HepG2 (cell line): Measurements from ENCODE around the gene KRT38. TPM values are rescaled to one million over a fixed set of nuclear protein-coding genes. Genes with fewer than 3 reads are reported as not detected.

ENCODE experiments used
- ATAC-seq: fragments of 200-7000 bp; cut with Tn5 transposase; 3 replicates; pipeline ENCODE4 v1.9.1; 2020; ENCODE audit warnings: mild to moderate bottlenecking, moderate library complexity
- BruUV-seq: library from RNA; stranded (reverse); fragments of 400-500 nt; replicated peaks from 2 replicates; lab custom pipeline; 2021; lab: Mats Ljungman, UMichigan
- CTCF ChIA-PET: fragments of 300-600 bp; formaldehyde crosslinking; extraction: SDS; loops from one replicate; lab custom pipeline; 2021; ENCODE audit warnings: low total read pairs, inconsistent platforms, low intra/inter-chr PET ratio; lab: Yijun Ruan, JAX
- POLR2A ChIA-PET: fragments of 350-600 bp; sonication (Branson Sonifier 250); formaldehyde crosslinking; loops from one replicate; lab custom pipeline; 2020; ENCODE audit warnings: antibody characterized with exemption, inconsistent platforms; lab: Yijun Ruan, JAX
- DNase-seq: peaks from one replicate; pipeline ENCODE4 v3.0.0-alpha.2; 2015; ENCODE audit warnings: low spot score
- FAIRE-seq: peaks from 3 replicates; lab custom pipeline; 2011; peaks lifted over from hg19 to GRCh38; lab: Jason Lieb, UNC
- H2AFZ ChIP-seq: one replicate; pipeline ENCODE4 v1.6.1; 2011; ENCODE audit warnings: low read length, inconsistent platforms
- H3K27ac ChIP-seq: fragments of 300-600 bp; 3 replicates; pipeline ENCODE4 v1.8.0; 2011; ENCODE audit warnings: mixed run types, mild to moderate bottlenecking, mixed read lengths, low read length, inconsistent platforms; ENCODE audit not compliant: insufficient read depth; ENCODE audit errors: extremely low read length
- H3K27me3 ChIP-seq, 2 experiments: fragments of 200-600 bp in 1 of 2; 2 replicates in 1 of 2; 3 replicates in 1 of 2; pipeline versions ENCODE4 v1.6.0 to v1.8.0; 2011; ENCODE audit warnings: low read length in 2 of 2, mild to moderate bottlenecking in 2 of 2, moderate library complexity in 2 of 2, inconsistent platforms in 1 of 2; ENCODE audit not compliant: insufficient read depth in 2 of 2, control insufficient read depth in 1 of 2
- H3K36me3 ChIP-seq, 2 experiments: fragments of 200-600 bp in 1 of 2; replicated peaks in 1 of 2; 2 replicates in 1 of 2; 3 replicates in 1 of 2; pipeline versions ENCODE4 v1.5.1 to v1.8.0; 2011; ENCODE audit warnings: low read length in 2 of 2, inconsistent platforms in 1 of 2; ENCODE audit not compliant: insufficient read depth in 2 of 2, control insufficient read depth in 1 of 2
- H3K4me1 ChIP-seq: 2 replicates; pipeline ENCODE4 v1.5.1; 2012; ENCODE audit warnings: low read length, inconsistent platforms; ENCODE audit not compliant: insufficient read depth
- H3K4me2 ChIP-seq: 2 replicates; pipeline ENCODE4 v1.6.0; 2011; ENCODE audit warnings: low read depth, low read length, inconsistent platforms
- H3K4me3 ChIP-seq, 3 experiments: fragments of 200-600 bp in 1 of 3; sonication (generic), shearing (Covaris generic) in 1 of 3; replicated peaks in 1 of 3; 2 replicates each; pipeline ENCODE4 v1.5.1; 2011 to 2016; ENCODE audit warnings: low read length in 3 of 3, inconsistent platforms in 2 of 3, low read depth in 2 of 3, mild to moderate bottlenecking in 2 of 3, control low read depth in 1 of 3, mixed read lengths in 1 of 3; ENCODE audit not compliant: insufficient read depth in 1 of 3
- H3K79me2 ChIP-seq: one replicate; pipeline ENCODE4 v1.6.1; 2011; ENCODE audit warnings: low read length, inconsistent platforms; ENCODE audit not compliant: insufficient read depth
- H3K9ac ChIP-seq: 2 replicates; pipeline ENCODE4 v1.6.0; 2011; ENCODE audit warnings: mild to moderate bottlenecking, low read depth, low read length, inconsistent platforms; ENCODE audit not compliant: insufficient read depth
- H3K9me3 ChIP-seq: 2 replicates; pipeline ENCODE4 v1.5.1; 2012; ENCODE audit warnings: mild to moderate bottlenecking, low read length
- H4K20me1 ChIP-seq: 2 replicates; pipeline ENCODE4 v1.6.0; 2011; ENCODE audit warnings: inconsistent platforms, mild to moderate bottlenecking, low read length, moderate library complexity; ENCODE audit not compliant: insufficient read depth
- CBX2 ChIP-seq, 2 experiments: fragments of 200-600 bp in 1 of 2; sonication (generic); formaldehyde crosslinking in 1 of 2; IDR thresholded peaks; 2 replicates each; pipeline versions ENCODE4 v1.7.0 to v1.8.1; 2018 to 2022; ENCODE audit warnings: low read depth in 2 of 2, low read length in 1 of 2, mild to moderate bottlenecking in 1 of 2, missing genetic modification reagents in 1 of 2
- EZH2 ChIP-seq: conservative IDR thresholded peaks from 2 replicates; pipeline ENCODE4 v1.6.1; 2012; ENCODE audit warnings: mild to moderate bottlenecking, low read depth, low read length, moderate library complexity
- HOXD1 ChIP-seq: sonication (generic); formaldehyde crosslinking; IDR thresholded peaks from 2 replicates; pipeline ENCODE4 v1.5.0; 2020; ENCODE audit warnings: missing genetic modification reagents
- PLRG1 ChIP-seq: fragments of 450-650 bp; conservative IDR thresholded peaks from 2 replicates; pipeline ENCODE4 v1.6.1; 2016
- RARG ChIP-seq: sonication (generic); formaldehyde crosslinking; IDR thresholded peaks from 2 replicates; pipeline ENCODE4 v1.4.0; 2020; ENCODE audit warnings: low read depth, mild to moderate bottlenecking, missing genetic modification reagents
- SALL1 ChIP-seq: sonication (generic); formaldehyde crosslinking; IDR thresholded peaks from 2 replicates; pipeline ENCODE4 v1.8.0; 2022; ENCODE audit warnings: mild to moderate bottlenecking, missing genetic modification reagents
- SP2 ChIP-seq: sonication (generic); formaldehyde crosslinking; IDR thresholded peaks from 2 replicates; pipeline ENCODE4 v1.5.1; 2020; ENCODE audit warnings: mild to moderate bottlenecking, missing genetic modification reagents
- ZNF543 ChIP-seq: sonication (generic); formaldehyde crosslinking; IDR thresholded peaks from 2 replicates; pipeline ENCODE4 v1.4.0; 2020; ENCODE audit warnings: mild to moderate bottlenecking, missing genetic modification reagents
- ZNF660 ChIP-seq: sonication (generic); formaldehyde crosslinking; IDR thresholded peaks from 2 replicates; pipeline ENCODE4 v1.5.1; 2020; ENCODE audit warnings: mild to moderate bottlenecking, low read depth, missing genetic modification reagents, borderline replicate concordance
- ZNF841 ChIP-seq: sonication (generic); formaldehyde crosslinking; IDR thresholded peaks from 2 replicates; pipeline ENCODE4 v1.8.1; 2023; ENCODE audit warnings: missing genetic modification reagents, borderline replicate concordance
- WGBS: methylation state at CpG from one replicate; pipeline ENCODE4 v1.1.6; 2017; ENCODE audit warnings: low lambda C conversion rate; 5-methylcytosine and 5-hydroxymethylcytosine counted together
- in situ Hi-C: cut with HindIII; loops from 2 replicates; pipeline ENCODE4 v1.10.0; 2017; ENCODE audit warnings: low pct_unique_long_range_greater_than_20kb; ENCODE audit not compliant: extremely low pct_ligation_motif_present
- intact Hi-C: fragments of 100-400 bp; cut with micrococcal nuclease; formaldehyde crosslinking; loops from one replicate; pipeline ENCODE4 v1.10.0; 2022; ENCODE audit not compliant: unreplicated experiment
- polyA plus RNA-seq, 8 experiments: library from polyadenylated mRNA; depleted of rRNA in 3 of 8; stranded (reverse) in 7 of 8; unstranded in 1 of 8; fragments of >200 nt; fragmentation: Illumina TruSeq in 4 of 8; extraction: Trizol in 4 of 8; gene quantifications; 2 replicates each; pipeline versions ENCODE4 v1.2.1 to v1.2.3, GENCODE V29; 2011 to 2016; ENCODE audit warnings: low read depth in 4 of 8, missing spikeins in 1 of 8, mixed read lengths in 1 of 8; ENCODE audit not compliant: insufficient read depth in 1 of 8
- small RNA-seq, 3 experiments: library from RNA; depleted of rRNA; stranded (forward); fragments of <200 nt; gene quantifications; one replicate each; pipeline ENCODE3, GENCODE V24; 2012; ENCODE audit warnings: low read depth in 2 of 3, low replicate concordance in 1 of 3; ENCODE audit not compliant: insufficient read length in 3 of 3, insufficient read depth in 2 of 3
- total RNA-seq, 5 experiments: library from RNA; depleted of rRNA; stranded (reverse); fragments of >200 nt; fragmentation: Illumina TruSeq; extraction: Trizol; gene quantifications; 2 replicates each; pipeline ENCODE4 v1.2.3, GENCODE V29; 2016; ENCODE audit warnings: low read depth in 1 of 5
- TF ChIP-seq, protein P1 (sequence below): sonication (generic); formaldehyde crosslinking; IDR thresholded peaks from 2 replicates; pipeline ENCODE4 v1.4.0; 2020; ENCODE audit warnings: missing genetic modification reagents
- TF ChIP-seq, protein P2 (sequence below), 2 experiments: sonication (generic) in 1 of 2; formaldehyde crosslinking in 1 of 2; IDR thresholded peaks; 2 replicates each; pipeline versions ENCODE4 v1.4.0 to v1.6.1; 2018 to 2020; ENCODE audit warnings: missing genetic modification reagents in 2 of 2, borderline replicate concordance in 1 of 2, low read depth in 1 of 2, mild to moderate bottlenecking in 1 of 2, missing biosample characterization in 1 of 2

Gene KRT38
- total and polyA plus RNA-seq, 2 of the 13 experiments (the other 11 are each of a cell fraction or from before 2014, with no cell fraction given), result not detected

DNA sequence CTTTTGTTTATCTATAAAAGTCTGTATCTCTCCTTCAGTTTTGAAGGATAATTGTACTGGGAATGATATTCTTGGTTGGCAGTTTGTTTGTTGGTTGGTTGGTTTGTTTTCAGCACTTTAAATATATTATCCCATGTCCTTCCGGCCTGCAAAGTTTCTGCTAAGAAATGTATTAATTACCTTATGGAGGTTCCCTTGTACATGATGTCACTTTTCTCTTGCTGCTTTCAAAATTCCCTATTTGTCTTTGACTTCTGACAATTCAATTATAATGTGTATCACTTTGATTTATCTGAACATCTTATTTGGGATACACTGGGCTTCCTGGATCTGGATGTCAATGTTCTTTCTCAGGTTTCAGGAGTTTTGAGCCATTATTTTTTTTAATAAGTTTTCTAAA, 54.6 kb downstream of the KRT38 start:
- peaks cover 0 to 3% of the 10 kb centered on the region in 2 experiments; a peak in 1 of 5 replicates for H3K27me3 ChIP-seq
- H3K9me3 ChIP-seq, result peaks cover 9% of the 10 kb centered on the region
- FAIRE-seq (no peak), ATAC-seq (no peak), DNase-seq (no peak)
- no peaks in the 10 kb centered on the region for H4K20me1 ChIP-seq
- no peaks in the 10 kb centered on the region for H3K36me3 ChIP-seq
- ChIA-PET POLR2A (no interaction called here), CTCF (no interaction called here)
- H3K9ac ChIP-seq, result no peak overlapping the region
- no peak overlapping the region for H3K4me3 ChIP-seq
- in situ Hi-C loops, result no loop called here
- no peak overlapping the region for H2AFZ ChIP-seq
- no peak overlapping the region for H3K27ac ChIP-seq
- intact Hi-C loops, result no loop called here
- 0 out of 2 replicates have a peak, but pooled peaks cover 4% of the 10 kb centered on the region for H3K4me1 ChIP-seq
- 93% methylated on average over 1 of the region's 1 CpG for WGBS
- BruUV-seq, result no TSS peak
- H3K4me2 ChIP-seq, result no peak overlapping the region
- TF ChIP-seq ZNF660 (CRISPR knock-in tag) (no peak), RARG (no peak), ZNF543 (no peak), SP2 (CRISPR knock-in tag) (no peak), ZNF841 (no peak), SALL1 (CRISPR knock-in tag) (no peak), EZH2 (no peak), PLRG1 (no peak), CBX2 (IDR thresholded peaks at IDR 0.05; ENCODE audit: low read depth, low read length) (no peak), CBX2 (CRISPR knock-in tag; IDR thresholded peaks at IDR 0.05; ENCODE audit: low read depth) (no peak), HOXD1 (CRISPR knock-in tag) (no peak)
- TF ChIP-seq, protein P1, sequence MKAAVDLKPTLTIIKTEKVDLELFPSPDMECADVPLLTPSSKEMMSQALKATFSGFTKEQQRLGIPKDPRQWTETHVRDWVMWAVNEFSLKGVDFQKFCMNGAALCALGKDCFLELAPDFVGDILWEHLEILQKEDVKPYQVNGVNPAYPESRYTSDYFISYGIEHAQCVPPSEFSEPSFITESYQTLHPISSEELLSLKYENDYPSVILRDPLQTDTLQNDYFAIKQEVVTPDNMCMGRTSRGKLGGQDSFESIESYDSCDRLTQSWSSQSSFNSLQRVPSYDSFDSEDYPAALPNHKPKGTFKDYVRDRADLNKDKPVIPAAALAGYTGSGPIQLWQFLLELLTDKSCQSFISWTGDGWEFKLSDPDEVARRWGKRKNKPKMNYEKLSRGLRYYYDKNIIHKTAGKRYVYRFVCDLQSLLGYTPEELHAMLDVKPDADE (CRISPR knock-in tag), result no peak
- TF ChIP-seq, protein P2, sequence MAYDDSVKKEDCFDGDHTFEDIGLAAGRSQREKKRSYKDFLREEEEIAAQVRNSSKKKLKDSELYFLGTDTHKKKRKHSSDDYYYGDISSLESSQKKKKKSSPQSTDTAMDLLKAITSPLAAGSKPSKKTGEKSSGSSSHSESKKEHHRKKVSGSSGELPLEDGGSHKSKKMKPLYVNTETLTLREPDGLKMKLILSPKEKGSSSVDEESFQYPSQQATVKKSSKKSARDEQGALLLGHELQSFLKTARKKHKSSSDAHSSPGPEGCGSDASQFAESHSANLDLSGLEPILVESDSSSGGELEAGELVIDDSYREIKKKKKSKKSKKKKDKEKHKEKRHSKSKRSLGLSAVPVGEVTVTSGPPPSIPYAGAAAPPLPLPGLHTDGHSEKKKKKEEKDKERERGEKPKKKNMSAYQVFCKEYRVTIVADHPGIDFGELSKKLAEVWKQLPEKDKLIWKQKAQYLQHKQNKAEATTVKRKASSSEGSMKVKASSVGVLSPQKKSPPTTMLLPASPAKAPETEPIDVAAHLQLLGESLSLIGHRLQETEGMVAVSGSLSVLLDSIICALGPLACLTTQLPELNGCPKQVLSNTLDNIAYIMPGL (CRISPR knock-in tag; IDR thresholded peaks at IDR 0.05; ENCODE audit: borderline replicate concordance in 1 of 2, low read depth in 1 of 2), result no peak
- no peaks in the 10 kb centered on the region for H3K79me2 ChIP-seq

Small RNAs within 50 kb of the gene (small RNA-seq; reads per million reads assigned to genes)
- 0.65 to 33.8 (median 1.6) reads per million in 3 experiments for gene RNU2-32P

Other genes starting within 250 kb of the KRT38 start
- gene KRTAP9-2, start 214.3 kb downstream of the KRT38 start, total RNA-seq (2016; rRNA removed; fragmentation: Illumina TruSeq; extraction: Trizol), result not detected in 2 replicates
- gene KRTAP9-2, start 214.3 kb downstream of the KRT38 start, polyA plus RNA-seq (2011; rRNA removed), result not detected in 2 replicates
- gene KRTAP9-3, start 208.5 kb downstream of the KRT38 start, total RNA-seq (2016; rRNA removed; fragmentation: Illumina TruSeq; extraction: Trizol), result not detected in 2 replicates
- not detected in 2 replicates for gene KRTAP9-3, start 208.5 kb downstream of the KRT38 start, polyA plus RNA-seq (2011; rRNA removed)
- not detected in 2 replicates for gene KRTAP9-8, start 203.0 kb downstream of the KRT38 start, total RNA-seq (2016; rRNA removed; fragmentation: Illumina TruSeq; extraction: Trizol)
- gene KRTAP9-8, start 203.0 kb downstream of the KRT38 start, polyA plus RNA-seq (2011; rRNA removed), result not detected in 2 replicates
- not detected in 2 replicates for gene KRTAP9-4, start 191.3 kb downstream of the KRT38 start, total RNA-seq (2016; rRNA removed; fragmentation: Illumina TruSeq; extraction: Trizol)
- gene KRTAP9-4, start 191.3 kb downstream of the KRT38 start, polyA plus RNA-seq (2011; rRNA removed), result not detected in 2 replicates
- gene KRTAP9-9, start 185.6 kb downstream of the KRT38 start, total RNA-seq (2016; rRNA removed; fragmentation: Illumina TruSeq; extraction: Trizol), result not detected in 2 replicates
- gene KRTAP9-9, start 185.6 kb downstream of the KRT38 start, polyA plus RNA-seq (2011; rRNA removed), result not detected in 2 replicates
- gene KRTAP9-6, start 175.6 kb downstream of the KRT38 start, total RNA-seq (2016; rRNA removed; fragmentation: Illumina TruSeq; extraction: Trizol), result not detected in 2 replicates
- not detected in 2 replicates for gene KRTAP9-6, start 175.6 kb downstream of the KRT38 start, polyA plus RNA-seq (2011; rRNA removed)
- not detected in 2 replicates for gene KRTAP9-7, start 165.3 kb downstream of the KRT38 start, total RNA-seq (2016; rRNA removed; fragmentation: Illumina TruSeq; extraction: Trizol)
- gene KRTAP9-7, start 165.3 kb downstream of the KRT38 start, polyA plus RNA-seq (2011; rRNA removed), result not detected in 2 replicates
- not detected in 2 replicates for gene KRTAP29-1, start 138.1 kb downstream of the KRT38 start, total RNA-seq (2016; rRNA removed; fragmentation: Illumina TruSeq; extraction: Trizol)
- gene KRTAP29-1, start 138.1 kb downstream of the KRT38 start, polyA plus RNA-seq (2011; rRNA removed), result not detected in 2 replicates
- gene KRTAP16-1, start 131.7 kb downstream of the KRT38 start, total RNA-seq (2016; rRNA removed; fragmentation: Illumina TruSeq; extraction: Trizol), result not detected in 2 replicates
- not detected in 2 replicates for gene KRTAP16-1, start 131.7 kb downstream of the KRT38 start, polyA plus RNA-seq (2011; rRNA removed)
- gene KRTAP17-1, start 125.3 kb downstream of the KRT38 start, total RNA-seq (2016; rRNA removed; fragmentation: Illumina TruSeq; extraction: Trizol), result not detected in 2 replicates
- gene KRTAP17-1, start 125.3 kb downstream of the KRT38 start, polyA plus RNA-seq (2011; rRNA removed), result not detected in 2 replicates
- gene KRT33A, start 90.2 kb downstream of the KRT38 start, total RNA-seq (2016; rRNA removed; fragmentation: Illumina TruSeq; extraction: Trizol), result not detected in 2 replicates
- not detected in 2 replicates for gene KRT33A, start 90.2 kb downstream of the KRT38 start, polyA plus RNA-seq (2011; rRNA removed)
- not detected in 2 replicates for gene KRT33B, start 71.2 kb downstream of the KRT38 start, total RNA-seq (2016; rRNA removed; fragmentation: Illumina TruSeq; extraction: Trizol)
- gene KRT33B, start 71.2 kb downstream of the KRT38 start, polyA plus RNA-seq (2011; rRNA removed), result not detected in 2 replicates
- not detected in 2 replicates for gene KRT34, start 58.7 kb downstream of the KRT38 start, total RNA-seq (2016; rRNA removed; fragmentation: Illumina TruSeq; extraction: Trizol)
- 0.05 TPM in 1 of 2 replicates, not detected in the other for gene KRT34, start 58.7 kb downstream of the KRT38 start, polyA plus RNA-seq (2011; rRNA removed)
- gene KRT31, start 43.4 kb downstream of the KRT38 start, total RNA-seq (2016; rRNA removed; fragmentation: Illumina TruSeq; extraction: Trizol), result not detected in 2 replicates
- gene KRT31, start 43.4 kb downstream of the KRT38 start, polyA plus RNA-seq (2011; rRNA removed), result 0.05 TPM in 2 replicates
- gene KRT37, start 16.4 kb downstream of the KRT38 start, total RNA-seq (2016; rRNA removed; fragmentation: Illumina TruSeq; extraction: Trizol), result not detected in 2 replicates
- 0.69 and 0.76 TPM in 2 replicates for gene KRT37, start 16.4 kb downstream of the KRT38 start, polyA plus RNA-seq (2011; rRNA removed)
- not detected in 2 replicates for gene KRT32, start 26.4 kb upstream of the KRT38 start, total RNA-seq (2016; rRNA removed; fragmentation: Illumina TruSeq; extraction: Trizol)
- not detected in 2 replicates for gene KRT32, start 26.4 kb upstream of the KRT38 start, polyA plus RNA-seq (2011; rRNA removed)
- not detected in 2 replicates for gene KRT35, start 40.2 kb upstream of the KRT38 start, total RNA-seq (2016; rRNA removed; fragmentation: Illumina TruSeq; extraction: Trizol)
- gene KRT35, start 40.2 kb upstream of the KRT38 start, polyA plus RNA-seq (2011; rRNA removed), result not detected in 2 replicates
- gene KRT36, start 48.9 kb upstream of the KRT38 start, total RNA-seq (2016; rRNA removed; fragmentation: Illumina TruSeq; extraction: Trizol), result not detected in 2 replicates
- gene KRT36, start 48.9 kb upstream of the KRT38 start, polyA plus RNA-seq (2011; rRNA removed), result not detected in 2 replicates
- gene KRT13, start 64.6 kb upstream of the KRT38 start, total RNA-seq (2016; rRNA removed; fragmentation: Illumina TruSeq; extraction: Trizol), result not detected in 2 replicates
- gene KRT13, start 64.6 kb upstream of the KRT38 start, polyA plus RNA-seq (2011; rRNA removed), result 0.30 TPM in 1 of 2 replicates, not detected in the other
- 0.46 and 0.94 TPM in 2 replicates for gene KRT15, start 77.9 kb upstream of the KRT38 start, total RNA-seq (2016; rRNA removed; fragmentation: Illumina TruSeq; extraction: Trizol)
- 0.63 and 1.2 TPM in 2 replicates for gene KRT15, start 77.9 kb upstream of the KRT38 start, polyA plus RNA-seq (2011; rRNA removed)
- 114 and 131 TPM in 2 replicates for gene KRT19, start 87.3 kb upstream of the KRT38 start, total RNA-seq (2016; rRNA removed; fragmentation: Illumina TruSeq; extraction: Trizol)
- gene KRT19, start 87.3 kb upstream of the KRT38 start, polyA plus RNA-seq (2011; rRNA removed), result 142 and 154 TPM in 2 replicates
- not detected in 2 replicates for gene KRT9, start 131.1 kb upstream of the KRT38 start, total RNA-seq (2016; rRNA removed; fragmentation: Illumina TruSeq; extraction: Trizol)
- gene KRT9, start 131.1 kb upstream of the KRT38 start, polyA plus RNA-seq (2011; rRNA removed), result not detected in 2 replicates
- gene KRT14, start 145.9 kb upstream of the KRT38 start, total RNA-seq (2016; rRNA removed; fragmentation: Illumina TruSeq; extraction: Trizol), result not detected in 2 replicates
- 0.09 and 0.37 TPM in 2 replicates for gene KRT14, start 145.9 kb upstream of the KRT38 start, polyA plus RNA-seq (2011; rRNA removed)
- not detected in 2 replicates for gene KRT16, start 171.8 kb upstream of the KRT38 start, total RNA-seq (2016; rRNA removed; fragmentation: Illumina TruSeq; extraction: Trizol)
- 0.07 TPM in 1 of 2 replicates, not detected in the other for gene KRT16, start 171.8 kb upstream of the KRT38 start, polyA plus RNA-seq (2011; rRNA removed)
- 0.52 and 0.82 TPM in 2 replicates for gene KRT17, start 183.6 kb upstream of the KRT38 start, total RNA-seq (2016; rRNA removed; fragmentation: Illumina TruSeq; extraction: Trizol)
- gene KRT17, start 183.6 kb upstream of the KRT38 start, polyA plus RNA-seq (2011; rRNA removed), result 0.38 and 0.47 TPM in 2 replicates
- gene EIF1, start 247.9 kb upstream of the KRT38 start, total RNA-seq (2016; rRNA removed; fragmentation: Illumina TruSeq; extraction: Trizol), result 147 and 199 TPM in 2 replicates
- gene EIF1, start 247.9 kb upstream of the KRT38 start, polyA plus RNA-seq (2011; rRNA removed), result 388 and 517 TPM in 2 replicates